GM12872 (cell line): Measurements from ENCODE around the gene LRP6.

ENCODE experiments used
- CTCF ChIP-seq: IDR thresholded peaks from 3 replicates; pipeline ENCODE4 v1.5.1; 2011; ENCODE audit warnings: low read depth, mild to moderate bottlenecking, low read length, moderate library complexity; ENCODE audit not compliant: insufficient read depth

LRP6 gene

GRCh38 chr12:12178559-12178958 lies 88.3 kb downstream of the LRP6 start:
- no peak for TF ChIP-seq CTCF

GRCh38 chr12:12176402-12176801 lies 90.4 kb downstream of the LRP6 start:
- no peak for TF ChIP-seq CTCF

GRCh38 chr12:12171991-12172511 lies 94.8 kb downstream of the LRP6 start:
- TF ChIP-seq CTCF, result no peak

GRCh38 chr12:12167847-12168246 lies 99.0 kb downstream of the LRP6 start:
- no peak for TF ChIP-seq CTCF

GRCh38 chr12:12166751-12167150 lies 100.1 kb downstream of the LRP6 start:
- TF ChIP-seq CTCF, result no peak

GRCh38 chr12:12159988-12160387 lies 106.9 kb downstream of the LRP6 start:
- no peak for TF ChIP-seq CTCF

GRCh38 chr12:12158858-12159257 lies 108.0 kb downstream of the LRP6 start:
- no peak for TF ChIP-seq CTCF
